HL-60 (cell line): ENCODE data around the gene ABCA9.
A peak's percentile ranks its signal among the peaks of the same experiment; 100 is the strongest.

ENCODE experiments used
- DNase-seq, 2 experiments: peaks; one replicate each; pipeline ENCODE4 v3.0.0-alpha.2; 2010 to 2020; ENCODE audit warnings: low read depth in 1 of 2, low spot score in 1 of 2
- H3K27ac ChIP-seq: fragments of 250-450 bp; sonication (Bioruptor Pico); replicated peaks from 2 replicates; pipeline ENCODE4 v1.5.1; 2020; ENCODE audit warnings: mild to moderate bottlenecking, moderate library complexity
- H3K27me3 ChIP-seq: fragments of 250-450 bp; sonication (Bioruptor Pico); 2 replicates; pipeline ENCODE4 v1.5.1; 2021; ENCODE audit warnings: mild to moderate bottlenecking, moderate library complexity; ENCODE audit not compliant: insufficient read depth, poor library complexity, severe bottlenecking
- H3K4me3 ChIP-seq: replicated peaks from 2 replicates; pipeline ENCODE4 v1.5.1; 2011; ENCODE audit warnings: mild to moderate bottlenecking, control low read depth, low read length; ENCODE audit not compliant: insufficient read depth
- CTCF ChIP-seq: IDR thresholded peaks from one replicate; pipeline ENCODE4 v1.5.1; 2011; ENCODE audit warnings: low read length, control low read depth, inconsistent platforms; ENCODE audit not compliant: insufficient read depth
- GABPA ChIP-seq: IDR thresholded peaks from 2 replicates; pipeline ENCODE4 v1.6.1; 2012; ENCODE audit warnings: low read depth
- POLR2AphosphoS5 ChIP-seq: IDR thresholded peaks from 2 replicates; pipeline ENCODE4 v1.6.1; 2012; ENCODE audit warnings: low read depth
- REST ChIP-seq: IDR thresholded peaks from 2 replicates; pipeline ENCODE4 v1.6.1; 2012; ENCODE audit warnings: low read depth; ENCODE audit not compliant: insufficient replicate concordance
- SPI1 ChIP-seq: IDR thresholded peaks from 2 replicates; pipeline ENCODE4 v1.6.1; 2012; ENCODE audit warnings: low read depth, mild to moderate bottlenecking, borderline replicate concordance

ABCA9 gene

GRCh38 chr17:69047368-69048263, 13.1 kb downstream of the ABCA9 start:
- peak; percentile 35 to 90 for DNase-seq

GRCh38 chr17:69046121-69046807, 14.5 kb downstream of the ABCA9 start:
- TF ChIP-seq GABPA (no peak), CTCF (no peak), REST (no peak), POLR2AphosphoS5 (no peak), SPI1 (no peak)
- H3K4me3 ChIP-seq, result no peak overlapping the region
- peak overlapping the region; percentile 85 for H3K27ac ChIP-seq
- H3K27me3 ChIP-seq, result no peaks in the 10 kb centered on the region
- DNase-seq, result no peak

More at GRCh38 chr17:69047368-69048263, 13.1 kb downstream of the ABCA9 start:
- Histone ChIP-seq H3K27ac (peak overlapping the region; percentile 85), H3K4me3 (no peak overlapping the region), H3K27me3 (no peaks in the 10 kb centered on the region)
- TF ChIP-seq REST, result no peak
- peak; percentile 68 for TF ChIP-seq POLR2AphosphoS5
- no peak for TF ChIP-seq GABPA
- no peak for TF ChIP-seq CTCF
- TF ChIP-seq SPI1, result peak; percentile 12; the same call in 1 of the 2 replicates

- Histone ChIP-seq H3K27ac (peak overlapping the region; percentile 85), H3K27me3 (no peaks in the 10 kb centered on the region), H3K4me3 (no peak overlapping the region)
- DNase-seq, result no peak
- no peak for TF ChIP-seq CTCF
- no peak for TF ChIP-seq GABPA
- TF ChIP-seq SPI1, result no peak
- TF ChIP-seq REST, result no peak
- no peak for TF ChIP-seq POLR2AphosphoS5
These were observed 15.1 kb downstream of the ABCA9 start for GRCh38 chr17:69045646-69046045.
